Mesothelial cell of epicardium (in vitro differentiated cells): ENCODE results near the gene CCDC137. TPM values are rescaled to one million over a fixed set of nuclear protein-coding genes. Genes with fewer than 3 reads are reported as not detected.

Experiments used
- DNase-seq, 2 experiments: peaks; one replicate each; pipeline ENCODE4 v3.0.0; 2021; ENCODE audit warnings: low spot score in 2 of 2; ENCODE audit not compliant: unreplicated experiment in 2 of 2
- H3K27ac Mint-ChIP-seq: 2 replicates; pipeline ENCODE4 v1.8.0; 2021; ENCODE audit warnings: mixed read lengths
- H3K27me3 Mint-ChIP-seq: 2 replicates; pipeline ENCODE4 v1.8.0; 2021; ENCODE audit warnings: low read depth, mixed read lengths
- H3K36me3 Mint-ChIP-seq: 2 replicates; pipeline ENCODE4 v1.8.0; 2021; ENCODE audit warnings: mixed read lengths
- H3K4me1 Mint-ChIP-seq: 2 replicates; pipeline ENCODE4 v1.8.0; 2021; ENCODE audit warnings: mixed read lengths
- H3K4me3 Mint-ChIP-seq: 2 replicates; pipeline ENCODE4 v1.8.0; 2021; ENCODE audit warnings: mild to moderate bottlenecking, moderate library complexity, mixed read lengths
- H3K9me3 Mint-ChIP-seq: 2 replicates; pipeline ENCODE4 v1.8.0; 2021; ENCODE audit warnings: mixed read lengths
- total RNA-seq: library from RNA; stranded (reverse); gene quantifications from 3 replicates; pipeline ENCODE4 v1.2.1, GENCODE V29; 2021
- TF ChIP-seq, protein P1 (sequence below): fragments of 200-600 bp; sonication (generic); IDR thresholded peaks from one replicate; pipeline ENCODE4 v1.5.0; 2021; ENCODE audit warnings: antibody characterized with exemption; ENCODE audit not compliant: unreplicated experiment

The CCDC137 gene
- total RNA-seq, 1 donor from 2014 or later: 19.6 TPM

DNA sequence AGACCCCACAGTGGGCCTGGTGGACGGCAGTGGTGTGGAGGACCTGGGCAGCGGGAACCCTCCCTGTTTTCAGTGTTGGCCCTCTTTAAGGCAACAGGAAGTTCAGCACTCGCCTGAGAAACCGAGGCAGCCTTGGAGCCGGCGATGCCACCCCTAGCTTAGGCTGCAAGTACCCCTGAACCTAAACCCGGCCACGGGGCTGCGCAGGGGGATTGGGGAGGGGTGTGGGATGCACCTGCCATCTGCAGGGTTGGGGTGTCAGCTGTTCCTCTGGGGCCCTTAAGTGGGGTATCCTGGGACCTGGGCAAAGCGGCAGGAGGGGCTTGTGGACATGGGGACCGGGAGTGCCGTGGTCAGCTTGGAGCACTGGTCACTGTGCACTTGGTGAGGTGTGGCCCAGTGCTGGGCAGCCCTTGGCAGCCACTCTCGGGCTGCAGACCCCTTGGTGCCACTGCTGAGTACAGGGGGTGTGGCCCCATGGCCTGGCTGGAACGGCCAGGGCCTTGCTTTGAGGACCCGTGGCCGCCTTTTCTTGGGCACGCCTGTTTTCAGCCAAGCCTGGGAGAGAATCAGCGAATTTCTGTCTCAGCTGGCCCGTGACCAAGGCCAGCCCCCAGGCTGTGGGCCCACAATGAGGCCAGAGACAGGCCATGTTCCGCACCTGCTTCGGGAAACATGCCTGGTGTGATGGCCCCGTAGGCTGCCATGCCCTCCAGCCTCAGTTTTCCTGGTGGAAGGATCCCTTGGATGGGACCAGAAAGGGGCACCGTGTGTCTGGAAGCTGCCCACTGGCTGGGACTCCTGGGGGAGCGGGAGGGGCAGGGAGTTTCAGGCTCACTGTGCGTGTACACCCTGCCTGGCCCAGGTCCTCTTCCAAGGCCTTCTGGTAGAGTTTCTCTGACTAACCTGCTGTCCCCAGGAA, 41.4 kb downstream of the CCDC137 start:
- no peak overlapping the region for H3K4me3 Mint-ChIP-seq
- peaks cover 10% of the 10 kb centered on the region for H3K36me3 Mint-ChIP-seq
- H3K9me3 Mint-ChIP-seq: no peaks in the 10 kb centered on the region
- no peak overlapping the region for H3K27ac Mint-ChIP-seq
- no peak for DNase-seq
- TF ChIP-seq, protein P1, sequence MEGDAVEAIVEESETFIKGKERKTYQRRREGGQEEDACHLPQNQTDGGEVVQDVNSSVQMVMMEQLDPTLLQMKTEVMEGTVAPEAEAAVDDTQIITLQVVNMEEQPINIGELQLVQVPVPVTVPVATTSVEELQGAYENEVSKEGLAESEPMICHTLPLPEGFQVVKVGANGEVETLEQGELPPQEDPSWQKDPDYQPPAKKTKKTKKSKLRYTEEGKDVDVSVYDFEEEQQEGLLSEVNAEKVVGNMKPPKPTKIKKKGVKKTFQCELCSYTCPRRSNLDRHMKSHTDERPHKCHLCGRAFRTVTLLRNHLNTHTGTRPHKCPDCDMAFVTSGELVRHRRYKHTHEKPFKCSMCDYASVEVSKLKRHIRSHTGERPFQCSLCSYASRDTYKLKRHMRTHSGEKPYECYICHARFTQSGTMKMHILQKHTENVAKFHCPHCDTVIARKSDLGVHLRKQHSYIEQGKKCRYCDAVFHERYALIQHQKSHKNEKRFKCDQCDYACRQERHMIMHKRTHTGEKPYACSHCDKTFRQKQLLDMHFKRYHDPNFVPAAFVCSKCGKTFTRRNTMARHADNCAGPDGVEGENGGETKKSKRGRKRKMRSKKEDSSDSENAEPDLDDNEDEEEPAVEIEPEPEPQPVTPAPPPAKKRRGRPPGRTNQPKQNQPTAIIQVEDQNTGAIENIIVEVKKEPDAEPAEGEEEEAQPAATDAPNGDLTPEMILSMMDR: no peak
- peaks cover 18% of the 10 kb centered on the region for H3K4me1 Mint-ChIP-seq
- H3K27me3 Mint-ChIP-seq: peaks cover 14% of the 10 kb centered on the region

- no peak overlapping the region for H3K27ac Mint-ChIP-seq
- H3K36me3 Mint-ChIP-seq: peaks cover 10% of the 10 kb centered on the region
- no peak for DNase-seq
- H3K4me1 Mint-ChIP-seq: peaks cover 21% of the 10 kb centered on the region
- peaks cover 14% of the 10 kb centered on the region for H3K27me3 Mint-ChIP-seq
- H3K9me3 Mint-ChIP-seq: no peaks in the 10 kb centered on the region
- TF ChIP-seq, protein P1: no peak
- H3K4me3 Mint-ChIP-seq: no peak overlapping the region
Measured at GRCh38 chr17:81708739-81709185, 42.2 kb downstream of the CCDC137 start.

GRCh38 chr17:81710514-81711308, 44.2 kb downstream of the CCDC137 start:
- Mint-ChIP-seq H3K27ac (no peak overlapping the region), H3K9me3 (no peaks in the 10 kb centered on the region), H3K4me3 (peak overlapping the region; percentile 56), H3K27me3 (peaks cover 14% of the 10 kb centered on the region), H3K36me3 (peaks cover 6% of the 10 kb centered on the region), H3K4me1 (peaks cover 16% of the 10 kb centered on the region)
- DNase-seq: no peak
- TF ChIP-seq, protein P1: no peak

DNA sequence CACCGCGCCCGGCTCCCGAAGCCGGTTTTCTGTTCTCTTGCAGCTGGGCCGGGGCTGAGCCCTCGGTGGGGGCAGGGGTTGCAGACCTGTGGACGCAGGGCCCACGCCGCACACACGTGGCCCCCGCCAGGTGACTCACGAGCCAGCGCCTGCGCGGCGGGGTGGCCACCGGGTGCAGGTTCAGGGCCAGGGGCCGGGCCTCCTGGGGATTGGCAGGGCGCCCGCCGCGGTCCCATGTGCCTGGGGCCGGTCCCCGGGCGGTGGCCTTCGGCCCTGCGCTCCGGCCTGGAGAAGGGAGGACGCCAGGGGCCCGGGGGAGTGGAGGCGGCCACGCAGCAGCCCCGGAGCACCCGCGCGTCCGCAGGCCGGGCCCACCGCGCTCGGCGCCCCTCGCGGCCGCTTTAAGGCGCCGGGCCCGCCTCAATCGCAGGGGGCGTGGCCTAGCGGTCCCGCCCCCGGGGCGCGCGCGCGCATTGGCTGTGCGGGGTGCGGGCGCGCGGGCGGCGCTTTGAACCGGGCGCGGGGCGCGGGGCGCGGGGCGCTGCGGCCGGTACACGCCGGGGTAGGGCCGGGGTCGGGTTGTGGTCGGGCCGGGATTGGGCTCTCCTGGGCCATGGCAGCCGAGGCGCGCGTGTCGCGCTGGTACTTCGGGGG, 45.4 kb downstream of the CCDC137 start, which contains the start of gene SLC25A10:
Gene SLC25A10, plus strand, starts transcription at position 471 of the 654 bp plus-strand sequence. Its CDS starts 143 bp downstream, at position 614.
- Mint-ChIP-seq H3K27me3 (peaks cover 14% of the 10 kb centered on the region), H3K4me1 (peaks cover 16% of the 10 kb centered on the region), H3K36me3 (no peaks in the 10 kb centered on the region), H3K4me3 (peak within 1 kb of the TSS; percentile 83), H3K27ac (no peak within 1 kb of the TSS), H3K9me3 (no peaks in the 10 kb centered on the region)
- DNase-seq: peak; percentile 78
- TF ChIP-seq, protein P1: no peak

DNA sequence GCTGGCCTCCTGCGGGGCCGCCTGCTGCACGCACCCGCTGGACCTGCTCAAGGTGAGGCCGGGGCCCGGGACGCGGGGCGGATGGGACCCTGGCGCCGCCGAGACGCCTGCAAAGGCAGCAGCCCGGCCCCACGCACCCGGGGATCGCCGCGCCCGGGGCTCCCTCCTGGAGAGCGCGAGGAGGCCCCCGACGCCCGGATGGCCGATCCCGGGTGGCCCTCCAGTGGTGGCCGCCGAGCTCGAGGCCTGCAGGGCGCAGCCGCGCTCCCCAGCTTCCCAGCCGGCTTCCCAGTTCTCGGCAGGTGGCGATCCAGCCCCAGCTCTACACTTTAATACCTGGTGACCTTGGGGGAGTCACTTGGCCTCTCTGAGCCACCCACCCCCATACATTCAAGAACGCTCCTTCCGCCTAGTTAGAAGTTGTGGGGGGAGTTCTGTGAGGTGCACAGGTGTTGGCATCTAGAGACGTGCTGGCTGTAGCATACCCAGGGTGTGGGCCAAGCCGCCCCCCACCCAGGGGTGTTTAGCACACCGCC, 46.0 kb downstream of the CCDC137 start:
- Mint-ChIP-seq H3K4me3 (peak overlapping the region; percentile 83), H3K9me3 (no peaks in the 10 kb centered on the region), H3K36me3 (no peaks in the 10 kb centered on the region), H3K27ac (no peak overlapping the region), H3K27me3 (peaks cover 14% of the 10 kb centered on the region), H3K4me1 (peaks cover 16% of the 10 kb centered on the region)
- DNase-seq: no peak
- TF ChIP-seq, protein P1: no peak
